HepG2 (cell line): ENCODE data around the gene PPFIA3.

ENCODE experiments used
- CTCF ChIP-seq: sonication (generic); formaldehyde crosslinking; IDR thresholded peaks from 2 replicates; pipeline ENCODE4 v1.5.0; 2020; ENCODE audit warnings: mild to moderate bottlenecking, missing genetic modification reagents, moderate library complexity
- EZH2 ChIP-seq: conservative IDR thresholded peaks from 2 replicates; pipeline ENCODE4 v1.6.1; 2012; ENCODE audit warnings: mild to moderate bottlenecking, low read depth, low read length, moderate library complexity
- FOXM1 ChIP-seq: sonication (generic); formaldehyde crosslinking; IDR thresholded peaks from 2 replicates; pipeline ENCODE4 v1.5.0; 2020; ENCODE audit warnings: missing genetic modification reagents
- IKZF5 ChIP-seq: IDR thresholded peaks from 2 replicates; pipeline ENCODE4 v1.6.1; 2018; ENCODE audit warnings: missing genetic modification reagents, mild to moderate bottlenecking, missing compliant biosample characterization
- MBD4 ChIP-seq: IDR thresholded peaks from 2 replicates; pipeline ENCODE4 v1.6.1; 2012; ENCODE audit warnings: low read length, inconsistent platforms, borderline replicate concordance
- MEIS1 ChIP-seq: sonication (generic); formaldehyde crosslinking; IDR thresholded peaks from 2 replicates; pipeline ENCODE4 v1.9.0; 2021; ENCODE audit warnings: mild to moderate bottlenecking, missing genetic modification reagents, moderate library complexity, borderline replicate concordance
- NFATC3 ChIP-seq: sonication (generic); formaldehyde crosslinking; IDR thresholded peaks from 2 replicates; pipeline ENCODE4 v1.5.1; 2020; ENCODE audit warnings: mild to moderate bottlenecking, missing genetic modification reagents
- NPAS2 ChIP-seq: sonication (generic); formaldehyde crosslinking; IDR thresholded peaks from 2 replicates; pipeline ENCODE4 v1.8.0; 2022; ENCODE audit warnings: mild to moderate bottlenecking, missing genetic modification reagents, borderline replicate concordance
- RAD21 ChIP-seq: fragments of 450-650 bp; formaldehyde crosslinking; IDR thresholded peaks from 2 replicates; pipeline ENCODE4 v1.5.0; 2020; ENCODE audit warnings: mild to moderate bottlenecking
- SP1 ChIP-seq, 2 experiments: fragments of 450-650 bp in 1 of 2; sonication (generic) in 1 of 2; formaldehyde crosslinking in 1 of 2; IDR thresholded peaks; 2 replicates each; pipeline versions ENCODE4 v1.4.0 to v1.6.1; 2016 to 2020; ENCODE audit warnings: missing genetic modification reagents in 1 of 2
- TARDBP ChIP-seq: sonication (generic); formaldehyde crosslinking; IDR thresholded peaks from 2 replicates; pipeline ENCODE4 v1.8.0; 2022; ENCODE audit warnings: mild to moderate bottlenecking, missing genetic modification reagents
- ZNF138 ChIP-seq: sonication (generic); formaldehyde crosslinking; IDR thresholded peaks from 2 replicates; pipeline ENCODE4 v1.5.0; 2020; ENCODE audit warnings: mild to moderate bottlenecking, low read depth, missing genetic modification reagents
- ZNF274 ChIP-seq: sonication (generic); formaldehyde crosslinking; IDR thresholded peaks from 2 replicates; pipeline ENCODE4 v1.5.1; 2020; ENCODE audit warnings: mild to moderate bottlenecking, missing genetic modification reagents
- ZNF614 ChIP-seq: IDR thresholded peaks from 2 replicates; pipeline ENCODE4 v1.6.1; 2018; ENCODE audit warnings: missing biosample characterization, missing genetic modification reagents, inconsistent platforms, borderline replicate concordance

- TF ChIP-seq NFATC3 (no peak), CTCF (CRISPR knock-in tag) (peak; percentile 84), RAD21 (peak; percentile 48; the same call in 1 of the 2 replicates), ZNF614 (CRISPR knock-in tag) (no peak), TARDBP (CRISPR knock-in tag) (no peak), MBD4 (no peak), MEIS1 (CRISPR knock-in tag) (no peak), SP1 (IDR thresholded peaks at IDR 0.05) (no peak), SP1 (CRISPR knock-in tag; IDR thresholded peaks at IDR 0.05) (no peak), IKZF5 (no peak), NPAS2 (no peak), FOXM1 (CRISPR knock-in tag) (no peak), ZNF274 (no peak), ZNF138 (CRISPR knock-in tag) (no peak), EZH2 (no peak)
Observed at GRCh38 chr19:49106648-49107135, 12.7 kb upstream of the PPFIA3 start.
